22Rv1 (cell line): ENCODE data around the gene TMEM43.

Experiments used
- H3K27ac ChIP-seq: fragments of 450-650 bp; 2 replicates; pipeline ENCODE4 v1.5.1; 2017
- CTCF ChIP-seq: fragments of 450-650 bp; IDR thresholded peaks from 2 replicates; pipeline ENCODE4 v1.5.1; 2017; ENCODE audit warnings: mild to moderate bottlenecking
- ZFX ChIP-seq: fragments of 450-650 bp; IDR thresholded peaks from 2 replicates; pipeline ENCODE4 v1.6.1; 2017; ENCODE audit warnings: antibody characterized with exemption, borderline replicate concordance

TMEM43 gene

GRCh38 chr3:14178247-14179113 is 53.6 kb downstream of the TMEM43 start, which contains the start of the genes LSM3 and XPC:
Gene LSM3, plus strand, starts transcription at chr3:14178817. Its CDS starts 44 bp downstream, at chr3:14178861.
Gene XPC, minus strand, starts transcription at chr3:14178601. Its CDS starts 33 bp downstream, at chr3:14178568.
- peak within 1 kb of the TSS; percentile 85 for H3K27ac ChIP-seq
- no peak for TF ChIP-seq ZFX
- no peak for TF ChIP-seq CTCF

- peak overlapping the region; percentile 85 for H3K27ac ChIP-seq
- TF ChIP-seq CTCF (no peak), ZFX (no peak)
These were observed 54.2 kb downstream of the TMEM43 start for GRCh38 chr3:14179114-14179465.

- no peak overlapping the region for H3K27ac ChIP-seq
- TF ChIP-seq ZFX (no peak), CTCF (no peak)
These were observed 54.9 kb downstream of the TMEM43 start for GRCh38 chr3:14179795-14180194.

- TF ChIP-seq ZFX, result no peak
- no peak for TF ChIP-seq CTCF
- no peak overlapping the region for H3K27ac ChIP-seq
These were observed 56.4 kb downstream of the TMEM43 start for GRCh38 chr3:14181253-14181652.

- no peak overlapping the region for H3K27ac ChIP-seq
- TF ChIP-seq ZFX, result no peak
- no peak for TF ChIP-seq CTCF
These were observed 58.2 kb downstream of the TMEM43 start for GRCh38 chr3:14183015-14183577.

GRCh38 chr3:14186854-14187458 is 62.1 kb downstream of the TMEM43 start:
- no peak for TF ChIP-seq CTCF
- TF ChIP-seq ZFX, result no peak
- no peak overlapping the region for H3K27ac ChIP-seq
